ENCODE data around the gene NOSTRIN. TPM values are rescaled to one million over a fixed set of nuclear protein-coding genes. Genes with fewer than 3 reads are reported as not detected.

The NOSTRIN gene
- 8.1 and 9.3 TPM in 2 replicates for polyA plus RNA-seq (2013)

- Histone ChIP-seq H2AFZ (ENCODE audit: insufficient read depth, low read length, poor library complexity) (peak within 1 kb of the TSS; percentile 50), H3K9me3 (ENCODE audit: insufficient read depth, low read depth, low read length) (no peaks in the 10 kb centered on the region), H2BK120ac (ENCODE audit: insufficient read depth, low read length, poor library complexity) (no peak within 1 kb of the TSS), H3K79me1 (ENCODE audit: low read length) (no peaks in the 10 kb centered on the region), H4K8ac (ENCODE audit: low read depth, low read length) (no peak within 1 kb of the TSS), H3K9ac (ENCODE audit: low read length) (no peak within 1 kb of the TSS), H3K36me3 (ENCODE audit: control insufficient read depth in 1 of 2, insufficient read depth in 2 of 2, low read length in 2 of 2) (no peaks in the 10 kb centered on the region), H3K4me1 (ENCODE audit: control insufficient read depth in 1 of 2, insufficient read depth in 2 of 2, low read length in 2 of 2) (peaks cover 12 to 13% of the 10 kb centered on the region in 2 experiments), H2BK5ac (ENCODE audit: low read depth, low read length, poor library complexity) (no peak within 1 kb of the TSS), H3K4me2 (ENCODE audit: low read length) (peak within 1 kb of the TSS; percentile 35), H4K12ac (ENCODE audit: low read depth, low read length) (no peak within 1 kb of the TSS), H3K18ac (ENCODE audit: low read length) (no peak within 1 kb of the TSS), H3K27ac (ENCODE audit: low read depth, low read length) (peak within 1 kb of the TSS; percentile 38), H2BK12ac (ENCODE audit: low read length) (peak within 1 kb of the TSS; percentile 8), H3K79me2 (ENCODE audit: control insufficient read depth, insufficient read depth, low read length, poor library complexity) (no peaks in the 10 kb centered on the region), H3K23ac (ENCODE audit: low read length) (no peak within 1 kb of the TSS), H3K27me3 (ENCODE audit: insufficient read depth, low read length) (no peaks in the 10 kb centered on the region), H3K4me3 (ENCODE audit: low read depth, low read length) (no peak within 1 kb of the TSS), H3K4ac (ENCODE audit: low read depth, low read length) (no peak within 1 kb of the TSS), H2AK5ac (ENCODE audit: low read length) (no peak within 1 kb of the TSS), H3K14ac (ENCODE audit: low read length) (no peak within 1 kb of the TSS), H4K91ac (ENCODE audit: low read depth, low read length) (no peak within 1 kb of the TSS)
- peak; percentile 69 to 77 for DNase-seq
- WGBS (ENCODE audit: extremely low coverage, insufficient coverage, insufficient read length): no CpG with 5 or more reads among the region's 10 CpGs
Observed at GRCh38 chr2:168801961-168802858, at the start of gene NOSTRIN. Gene NOSTRIN (plus strand): TSS chr2:168802637. CDS start chr2:168802647, 10 bp downstream.

- DNase-seq: no peak
- Histone ChIP-seq H2BK12ac (ENCODE audit: low read length) (no peak overlapping the region), H3K4me1 (ENCODE audit: control insufficient read depth in 1 of 2, insufficient read depth in 2 of 2, low read length in 2 of 2) (peaks cover 1 to 2% of the 10 kb centered on the region in 2 experiments), H3K9me3 (ENCODE audit: insufficient read depth, low read depth, low read length) (peaks cover 2% of the 10 kb centered on the region), H3K14ac (ENCODE audit: low read length) (no peak overlapping the region), H4K91ac (ENCODE audit: low read depth, low read length) (no peak overlapping the region), H2BK120ac (ENCODE audit: insufficient read depth, low read length, poor library complexity) (no peak overlapping the region), H3K27me3 (ENCODE audit: insufficient read depth, low read length) (no peaks in the 10 kb centered on the region), H4K8ac (ENCODE audit: low read depth, low read length) (no peak overlapping the region), H2AFZ (ENCODE audit: insufficient read depth, low read length, poor library complexity) (no peak overlapping the region), H3K4me2 (ENCODE audit: low read length) (no peak overlapping the region), H3K4ac (ENCODE audit: low read depth, low read length) (no peak overlapping the region), H2BK5ac (ENCODE audit: low read depth, low read length, poor library complexity) (no peak overlapping the region), H3K18ac (ENCODE audit: low read length) (no peak overlapping the region), H3K79me1 (ENCODE audit: low read length) (no peaks in the 10 kb centered on the region), H3K36me3 (ENCODE audit: control insufficient read depth in 1 of 2, insufficient read depth in 2 of 2, low read length in 2 of 2) (peaks cover 0 to 2% of the 10 kb centered on the region in 2 experiments), H3K79me2 (ENCODE audit: control insufficient read depth, insufficient read depth, low read length, poor library complexity) (no peaks in the 10 kb centered on the region), H3K27ac (ENCODE audit: low read depth, low read length) (no peak overlapping the region), H3K4me3 (ENCODE audit: low read depth, low read length) (no peak overlapping the region), H3K9ac (ENCODE audit: low read length) (no peak overlapping the region), H2AK5ac (ENCODE audit: low read length) (no peak overlapping the region), H3K23ac (ENCODE audit: low read length) (no peak overlapping the region), H4K12ac (ENCODE audit: low read depth, low read length) (no peak overlapping the region)
- no CpG with 5 or more reads among the region's 8 CpGs for WGBS (ENCODE audit: extremely low coverage, insufficient coverage, insufficient read length)
Observed at GRCh38 chr2:168753765-168754329, 48.6 kb upstream of the NOSTRIN start.

- H3K9ac ChIP-seq (ENCODE audit: low read length): no peak overlapping the region
Observed at GRCh38 chr2:168757223-168757622, 45.2 kb upstream of the NOSTRIN start.

GRCh38 chr2:168758970-168759820 lies 43.2 kb upstream of the NOSTRIN start:
- no peak overlapping the region for H3K4me2 ChIP-seq (ENCODE audit: low read length)
- WGBS (ENCODE audit: extremely low coverage, insufficient coverage, insufficient read length): no CpG with 5 or more reads among the region's 3 CpGs

More at GRCh38 chr2:168757223-168757622, 45.2 kb upstream of the NOSTRIN start:
- Histone ChIP-seq H3K27me3 (ENCODE audit: insufficient read depth, low read length) (no peaks in the 10 kb centered on the region), H3K4ac (ENCODE audit: low read depth, low read length) (no peak overlapping the region), H4K8ac (ENCODE audit: low read depth, low read length) (no peak overlapping the region), H3K79me2 (ENCODE audit: control insufficient read depth, insufficient read depth, low read length, poor library complexity) (no peaks in the 10 kb centered on the region), H2AK5ac (ENCODE audit: low read length) (no peak overlapping the region), H2BK5ac (ENCODE audit: low read depth, low read length, poor library complexity) (no peak overlapping the region), H3K36me3 (ENCODE audit: control insufficient read depth in 1 of 2, insufficient read depth in 2 of 2, low read length in 2 of 2) (peaks cover 0 to 4% of the 10 kb centered on the region in 2 experiments), H2AFZ (ENCODE audit: insufficient read depth, low read length, poor library complexity) (no peak overlapping the region), H4K91ac (ENCODE audit: low read depth, low read length) (no peak overlapping the region), H4K12ac (ENCODE audit: low read depth, low read length) (no peak overlapping the region), H2BK120ac (ENCODE audit: insufficient read depth, low read length, poor library complexity) (no peak overlapping the region), H3K23ac (ENCODE audit: low read length) (no peak overlapping the region), H3K4me2 (ENCODE audit: low read length) (no peak overlapping the region), H3K79me1 (ENCODE audit: low read length) (no peaks in the 10 kb centered on the region), H3K18ac (ENCODE audit: low read length) (no peak overlapping the region), H2BK12ac (ENCODE audit: low read length) (no peak overlapping the region), H3K9me3 (ENCODE audit: insufficient read depth, low read depth, low read length) (peaks cover 2% of the 10 kb centered on the region), H3K4me3 (ENCODE audit: low read depth, low read length) (no peak overlapping the region), H3K27ac (ENCODE audit: low read depth, low read length) (no peak overlapping the region), H3K14ac (ENCODE audit: low read length) (no peak overlapping the region), H3K4me1 (ENCODE audit: control insufficient read depth in 1 of 2, insufficient read depth in 2 of 2, low read length in 2 of 2) (peaks cover 1 to 2% of the 10 kb centered on the region in 2 experiments)
- WGBS (ENCODE audit: extremely low coverage, insufficient coverage, insufficient read length): no CpG with 5 or more reads among the region's 3 CpGs
- no peak for DNase-seq

More at GRCh38 chr2:168758970-168759820, 43.2 kb upstream of the NOSTRIN start:
- peak; percentile 6 to 76 for DNase-seq
- no peaks in the 10 kb centered on the region for H3K27me3 ChIP-seq (ENCODE audit: insufficient read depth, low read length)
- H4K8ac ChIP-seq (ENCODE audit: low read depth, low read length): no peak overlapping the region
- no peak overlapping the region for H3K23ac ChIP-seq (ENCODE audit: low read length)
- H3K9ac ChIP-seq (ENCODE audit: low read length): no peak overlapping the region
- no peak overlapping the region for H3K18ac ChIP-seq (ENCODE audit: low read length)
- no peak overlapping the region for H3K14ac ChIP-seq (ENCODE audit: low read length)
- H2AK5ac ChIP-seq (ENCODE audit: low read length): no peak overlapping the region
- H2BK12ac ChIP-seq (ENCODE audit: low read length): no peak overlapping the region
- H2BK5ac ChIP-seq (ENCODE audit: low read depth, low read length, poor library complexity): no peak overlapping the region
- H3K4me3 ChIP-seq (ENCODE audit: low read depth, low read length): no peak overlapping the region
- peaks cover 0 to 4% of the 10 kb centered on the region in 2 experiments for H3K36me3 ChIP-seq (ENCODE audit: control insufficient read depth in 1 of 2, insufficient read depth in 2 of 2, low read length in 2 of 2)
- H4K91ac ChIP-seq (ENCODE audit: low read depth, low read length): no peak overlapping the region
- peaks cover 1 to 2% of the 10 kb centered on the region in 2 experiments for H3K4me1 ChIP-seq (ENCODE audit: control insufficient read depth in 1 of 2, insufficient read depth in 2 of 2, low read length in 2 of 2)
- H4K12ac ChIP-seq (ENCODE audit: low read depth, low read length): no peak overlapping the region
- H2BK120ac ChIP-seq (ENCODE audit: insufficient read depth, low read length, poor library complexity): no peak overlapping the region
- no peak overlapping the region for H3K27ac ChIP-seq (ENCODE audit: low read depth, low read length)
- peaks cover 2% of the 10 kb centered on the region for H3K9me3 ChIP-seq (ENCODE audit: insufficient read depth, low read depth, low read length)
- no peak overlapping the region for H2AFZ ChIP-seq (ENCODE audit: insufficient read depth, low read length, poor library complexity)
- no peaks in the 10 kb centered on the region for H3K79me2 ChIP-seq (ENCODE audit: control insufficient read depth, insufficient read depth, low read length, poor library complexity)
- no peaks in the 10 kb centered on the region for H3K79me1 ChIP-seq (ENCODE audit: low read length)
- no peak overlapping the region for H3K4ac ChIP-seq (ENCODE audit: low read depth, low read length)

Measured in trophoblast cell (in vitro differentiated cells and primary cell).